GM19240 (cell line): ENCODE measurements around the gene NUCKS1.

Experiments used
- DNase-seq: peaks from one replicate; pipeline ENCODE4 v3.0.0; 2011; ENCODE audit warnings: low spot score; ENCODE audit not compliant: insufficient read length

Gene NUCKS1

DNA sequence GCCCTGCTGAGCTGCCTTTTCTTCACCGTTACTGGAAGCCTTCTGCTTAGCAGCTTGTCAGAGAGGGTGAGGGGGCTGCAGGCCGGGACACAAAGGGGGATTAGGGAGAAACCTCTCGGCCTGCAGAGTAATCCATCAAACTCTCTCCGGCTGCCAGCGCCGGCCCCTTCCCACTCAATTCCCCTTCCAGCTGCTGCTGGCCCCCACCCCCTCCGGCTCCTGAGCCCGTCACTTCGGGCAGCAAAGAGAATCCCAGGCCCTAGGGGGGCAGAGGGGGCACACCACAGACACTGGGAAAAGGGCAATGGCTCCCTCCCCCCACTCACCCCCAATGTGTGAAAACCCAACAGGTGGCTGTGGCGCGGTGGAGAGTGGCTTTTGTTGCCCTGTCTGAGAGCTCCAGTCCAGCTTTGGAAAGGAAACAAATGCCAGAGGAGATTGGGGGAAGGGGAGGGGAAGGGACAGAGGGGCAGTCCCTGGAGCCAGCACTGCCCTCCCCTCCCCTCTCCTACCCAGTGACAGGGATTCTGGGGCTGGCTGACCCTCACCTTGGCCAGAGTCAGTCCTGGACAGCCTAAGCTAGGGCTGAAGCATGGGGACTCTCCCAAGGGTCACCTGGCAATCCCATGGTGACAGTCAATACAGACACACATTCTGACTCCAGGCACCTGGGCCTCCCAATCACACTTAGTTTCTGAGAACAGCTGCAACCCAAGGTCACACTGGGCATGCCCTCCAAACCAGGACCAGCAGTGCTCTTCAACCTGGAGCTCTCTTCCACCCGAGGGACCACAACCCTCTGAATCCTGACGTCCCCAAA, 79.2 kb downstream of the NUCKS1 start:
- no peak for DNase-seq

DNA sequence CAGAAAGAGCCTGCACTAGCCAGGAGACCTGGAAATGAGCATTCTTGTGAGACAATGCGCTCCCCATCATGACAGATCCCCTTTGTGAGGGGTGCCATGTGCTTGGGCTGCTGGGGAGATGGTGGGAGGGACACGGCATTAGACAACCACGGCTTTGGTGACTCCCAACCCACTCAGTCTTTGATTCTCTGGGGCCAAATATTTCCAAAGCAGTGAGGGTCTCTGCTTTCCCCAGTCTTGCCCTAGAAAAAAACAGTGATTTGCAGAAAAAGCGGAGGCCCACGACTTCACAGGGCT, 79.9 kb downstream of the NUCKS1 start:
- no peak for DNase-seq

DNA sequence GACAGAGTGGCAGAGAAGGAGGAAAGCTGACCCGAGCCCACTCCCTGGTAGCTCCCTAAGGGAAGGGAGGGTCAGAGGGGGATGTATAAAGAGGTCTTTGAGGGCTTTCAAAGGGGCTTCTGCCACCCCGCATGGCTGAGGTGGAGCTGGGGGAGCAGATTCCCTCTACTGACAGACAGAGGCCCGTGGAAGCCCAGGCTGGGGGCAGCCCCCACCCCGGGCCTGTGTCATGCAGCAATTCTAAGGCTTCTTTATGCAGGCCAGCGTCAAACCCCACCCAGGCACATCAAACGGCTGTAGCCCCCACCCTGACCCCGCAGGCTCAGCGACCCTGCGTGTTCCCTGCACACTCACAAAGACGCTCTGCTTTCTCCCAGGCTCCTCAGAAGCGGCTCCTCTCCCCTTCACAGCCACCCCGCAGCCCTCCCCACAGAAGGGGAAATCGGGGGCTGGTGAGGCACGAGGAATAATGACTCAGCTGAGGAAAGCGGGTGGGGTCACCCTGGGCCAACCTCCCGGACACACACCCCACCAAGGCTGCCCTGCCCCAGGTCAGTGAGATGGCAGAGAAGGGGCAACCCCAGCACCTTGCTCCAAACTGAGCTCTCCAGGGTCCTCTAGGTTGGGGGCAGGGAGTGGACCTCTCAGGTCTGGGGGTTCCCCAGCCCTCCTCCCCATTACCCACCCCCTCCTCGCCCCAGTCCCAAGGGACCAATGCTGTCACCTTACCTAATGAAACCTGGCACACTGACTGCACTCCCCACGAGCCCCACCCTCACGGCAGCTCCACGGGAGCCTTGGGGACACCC, 80.4 kb downstream of the NUCKS1 start:
- no peak for DNase-seq

DNA sequence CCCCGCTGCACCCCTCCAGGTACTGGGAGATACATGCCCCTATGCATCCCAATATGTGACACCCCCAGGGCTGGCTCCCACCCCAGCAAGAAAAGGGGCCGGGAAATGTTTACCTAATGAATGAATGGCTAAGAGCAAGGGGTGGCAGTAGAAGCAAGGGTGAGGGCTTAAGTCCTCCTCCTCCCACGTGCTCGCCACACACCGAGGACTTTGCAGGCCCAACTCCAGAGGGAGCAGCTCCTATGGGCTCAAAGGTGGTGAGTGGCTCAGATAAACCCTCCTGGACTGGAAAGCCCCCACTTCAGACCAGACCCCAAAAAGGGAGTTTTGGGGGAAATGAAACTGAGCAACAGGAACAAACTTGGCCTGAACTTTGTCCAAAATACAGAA, 81.0 kb downstream of the NUCKS1 start:
- no peak for DNase-seq

DNA sequence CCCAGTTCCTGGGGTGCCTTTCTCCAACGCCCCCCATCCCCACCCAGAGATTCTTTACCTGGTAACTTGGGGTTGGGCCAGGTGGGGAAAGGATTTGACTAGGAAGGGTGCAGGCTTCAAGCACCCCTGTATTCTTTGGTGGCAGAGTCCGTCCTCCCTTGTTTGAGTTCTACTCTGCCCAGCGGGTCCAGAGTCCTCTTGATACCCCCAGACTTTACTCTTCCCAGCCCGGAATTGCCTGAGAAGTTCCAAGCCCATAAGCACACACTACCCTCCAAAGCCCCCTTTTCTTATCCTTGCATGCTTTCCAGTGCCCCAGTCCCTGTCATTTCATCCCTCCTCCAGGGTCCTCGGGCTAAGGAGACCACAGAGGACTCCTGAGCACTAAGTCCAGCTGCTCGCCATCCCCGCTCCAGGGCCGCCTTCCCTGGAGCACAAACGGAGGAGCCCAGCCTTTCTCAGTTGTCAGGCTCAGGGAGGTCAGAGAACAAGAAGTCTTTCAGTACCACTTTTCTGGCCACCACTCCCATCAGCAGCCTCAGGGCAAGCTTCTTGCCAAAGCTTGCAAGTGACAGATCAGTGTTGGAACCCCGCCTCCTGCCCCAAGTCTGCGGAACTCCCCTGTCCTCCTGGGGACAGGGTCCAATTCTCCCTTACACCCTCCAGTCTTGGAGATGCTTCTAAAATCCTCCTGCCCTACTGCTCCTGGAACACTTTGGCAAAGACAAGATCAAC, 81.9 kb downstream of the NUCKS1 start:
- DNase-seq: no peak

DNA sequence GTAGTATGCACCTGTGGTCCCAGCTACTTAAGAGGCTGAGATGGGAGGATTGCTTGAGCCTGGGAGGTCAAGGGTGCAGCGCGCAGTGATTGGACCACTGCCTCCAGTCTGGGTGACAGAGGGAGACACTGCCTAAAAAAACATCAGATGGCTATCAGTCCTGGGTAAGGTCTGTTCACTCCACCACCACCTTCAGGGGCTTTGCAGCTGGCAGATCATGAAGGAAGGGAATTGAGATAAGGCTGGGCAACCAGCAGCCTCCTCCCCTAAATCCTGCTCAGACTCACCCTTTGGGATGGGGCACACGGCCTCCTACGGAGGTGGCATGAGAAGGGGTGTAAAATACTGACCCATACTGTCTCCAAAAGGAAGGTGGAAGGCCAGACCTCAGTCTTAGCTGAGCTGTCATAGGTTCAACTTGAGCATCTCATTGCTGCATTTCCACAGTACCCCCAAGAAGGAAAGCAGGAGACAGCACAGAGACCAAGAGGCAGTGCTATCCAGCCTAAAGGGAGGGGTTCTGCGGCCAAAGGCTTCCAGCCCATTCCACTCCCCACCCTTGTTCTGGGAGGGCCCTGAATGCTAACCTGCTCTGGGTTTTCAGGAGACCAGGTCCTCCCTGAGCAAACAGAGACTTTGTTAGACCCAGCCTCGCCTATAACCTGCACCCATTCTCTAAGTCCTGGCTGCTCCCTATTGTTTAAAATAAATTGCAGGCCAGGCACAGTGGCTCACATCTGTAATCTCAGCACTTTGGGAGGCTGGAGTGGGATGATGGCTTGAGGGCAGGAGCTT, 83.4 kb downstream of the NUCKS1 start:
- DNase-seq: no peak

DNA sequence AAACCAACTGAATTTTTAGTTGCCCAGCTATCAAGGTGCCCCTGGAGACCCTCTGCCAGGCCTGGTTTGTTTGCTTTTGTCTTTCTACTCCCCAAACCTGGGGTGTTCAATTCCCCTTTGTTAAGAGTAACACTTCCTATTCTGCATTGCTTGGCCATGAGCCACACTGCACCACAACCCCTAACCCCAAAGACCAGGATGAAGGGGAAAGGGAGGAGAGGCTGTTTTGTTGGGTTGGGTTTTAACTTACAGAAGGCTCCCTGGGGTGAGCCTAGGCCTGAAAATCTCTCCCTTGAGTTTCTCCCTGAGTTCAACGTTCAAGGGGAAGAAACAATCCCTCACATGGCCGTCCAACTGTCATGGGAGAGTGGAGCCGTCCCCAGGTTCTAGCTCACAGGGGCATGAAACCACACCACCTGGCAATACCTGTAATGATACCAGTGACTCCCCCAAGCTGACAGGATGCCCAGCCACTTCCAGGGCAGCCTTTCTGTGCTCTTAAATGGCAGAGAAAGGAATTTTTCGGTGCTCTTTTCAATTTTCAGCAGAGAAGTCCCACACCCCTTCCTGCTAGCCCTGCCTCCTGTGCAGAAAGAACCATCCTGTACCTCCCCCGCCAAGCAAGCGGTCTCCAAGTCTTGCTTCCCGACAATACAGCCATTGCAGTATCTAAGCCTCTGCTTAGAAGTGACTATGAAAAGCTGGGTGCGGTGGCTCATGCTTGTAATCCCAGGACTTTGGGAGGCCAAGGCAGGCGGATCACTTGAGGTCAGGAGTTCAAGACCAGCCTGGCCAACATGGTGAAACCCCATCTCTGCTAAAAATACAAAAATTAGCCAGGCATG, 84.6 kb downstream of the NUCKS1 start:
- DNase-seq: no peak

DNA sequence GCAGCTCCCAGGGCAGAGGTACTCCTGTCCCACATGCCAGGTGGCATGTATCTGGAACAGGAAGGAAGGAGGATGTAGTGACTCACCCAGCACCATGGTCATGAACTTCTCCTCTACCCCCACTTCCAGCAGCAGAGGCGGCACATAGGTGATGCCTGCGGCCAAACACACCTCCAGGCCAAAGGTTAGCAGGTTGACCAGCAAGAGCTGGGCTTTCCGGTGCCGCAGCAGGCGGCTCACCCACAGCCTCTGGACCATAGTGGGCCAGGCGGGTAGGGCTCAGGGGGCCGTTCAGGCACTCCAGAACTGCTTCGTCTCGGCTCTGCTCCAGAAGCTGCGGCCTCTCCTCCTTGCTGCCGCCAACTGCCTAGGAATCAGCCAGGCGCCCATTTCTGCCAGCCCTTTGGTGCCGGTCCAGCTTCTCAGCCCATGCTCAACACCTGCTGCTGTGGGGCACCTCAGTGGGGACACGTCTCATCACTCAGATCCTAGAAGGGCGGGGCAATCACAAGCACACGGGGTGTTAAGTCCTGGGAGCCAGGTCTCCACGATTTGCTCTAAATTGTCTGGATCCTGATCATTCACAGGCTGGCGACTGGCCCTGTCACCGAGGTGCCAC, 85.5 kb downstream of the NUCKS1 start:
- DNase-seq: no peak

DNA sequence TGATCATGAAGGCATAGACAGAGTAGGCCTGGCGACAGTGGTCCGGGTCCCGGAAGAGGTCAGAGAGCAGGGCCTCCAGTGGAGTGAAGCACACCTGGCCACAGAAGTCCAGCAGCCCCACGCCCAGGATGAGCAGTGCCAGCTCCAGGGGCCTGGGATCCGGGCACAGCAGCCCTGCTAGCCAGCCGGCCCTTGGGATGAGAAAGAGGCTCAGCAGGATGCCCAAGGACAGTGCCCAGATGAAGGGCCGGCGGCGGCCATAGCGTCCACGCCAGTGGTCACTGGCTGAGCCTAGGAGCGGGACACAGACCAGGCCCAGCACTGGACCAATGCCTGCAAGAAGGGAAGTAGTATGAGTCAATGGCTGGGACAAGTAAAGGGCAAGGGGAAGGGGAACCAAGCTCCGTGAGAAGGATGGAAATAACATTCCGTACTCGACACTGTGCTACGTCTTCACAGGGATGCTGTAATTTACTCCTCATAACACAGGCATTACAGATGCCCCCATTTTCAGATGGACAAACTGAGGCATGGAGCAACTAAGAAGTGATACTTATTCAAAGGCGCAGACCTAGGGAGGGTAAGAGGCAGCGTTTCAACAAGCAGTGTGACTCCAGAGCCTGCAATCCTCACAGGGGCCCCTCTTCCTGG, 86.6 kb downstream of the NUCKS1 start:
- DNase-seq: no peak
